Measurements from ENCODE around the gene VWA3B.
A peak's percentile ranks its signal among the peaks of the same experiment; 100 is the strongest.
"Not testable (repeated sequence)": the region's sequence is repeated elsewhere in the genome, so short reads cannot be mapped to it uniquely, and the experiment has no call there.

The VWA3B gene

GRCh38 chr2:98253461-98254070 lies 166.6 kb downstream of the VWA3B start:
- FAIRE-seq, result no peak

DNA sequence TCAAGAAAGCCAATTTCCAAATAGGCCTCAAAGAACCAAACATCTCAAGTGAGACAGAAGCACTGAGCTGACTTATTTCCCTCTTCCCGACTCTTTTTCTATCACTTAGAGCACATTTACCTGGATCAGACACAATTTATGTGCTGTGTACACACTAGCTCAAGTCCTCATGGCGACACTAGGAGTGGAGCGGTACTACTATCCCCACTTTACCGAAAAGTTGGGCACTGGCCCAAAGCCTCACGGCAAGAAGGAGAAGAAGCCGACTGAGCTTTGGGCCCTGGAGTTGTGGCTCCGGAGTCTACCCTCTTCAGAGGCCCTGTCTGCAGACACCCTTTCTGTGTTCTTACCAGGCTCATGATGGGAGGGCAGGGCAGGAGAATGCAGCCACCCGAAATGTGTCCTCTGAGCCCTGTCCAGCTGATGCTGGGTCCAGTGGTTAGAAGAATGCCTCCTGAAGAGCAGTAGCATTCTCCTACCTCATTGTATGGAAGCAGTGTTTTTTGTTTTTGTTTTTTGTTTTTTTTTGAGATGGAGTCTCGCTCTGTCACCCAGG lies 167.6 kb downstream of the VWA3B start:
- FAIRE-seq, result no peak

- FAIRE-seq, result no peak
Observed at GRCh38 chr2:98258906-98259305, 171.9 kb downstream of the VWA3B start.

- FAIRE-seq, result no peak
Observed at GRCh38 chr2:98263362-98263761, 176.4 kb downstream of the VWA3B start.

- not testable (repeated sequence) for FAIRE-seq
Observed at GRCh38 chr2:98268225-98268624, 181.3 kb downstream of the VWA3B start.

DNA sequence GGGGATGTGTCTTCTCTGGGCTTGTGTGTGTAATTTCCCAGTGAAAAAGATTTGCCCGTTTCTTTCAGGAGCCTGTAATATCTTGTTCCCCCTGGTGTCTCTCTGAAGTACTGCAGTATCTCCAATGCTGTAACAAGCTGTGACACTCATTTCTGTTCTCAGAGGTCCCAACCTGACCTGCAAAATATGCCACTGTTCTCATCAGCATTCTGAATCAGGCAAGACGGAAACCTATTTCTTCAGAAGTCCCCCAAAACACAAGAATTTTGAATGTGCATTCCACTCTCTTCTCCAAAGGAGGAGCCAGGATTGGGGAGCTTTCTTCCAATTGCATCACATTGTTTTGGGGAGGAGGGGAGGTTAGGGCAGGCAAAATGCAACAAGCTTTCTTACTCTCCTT lies 182.3 kb downstream of the VWA3B start:
- FAIRE-seq, result peak; percentile 53

GRCh38 chr2:98269830-98270229 lies 182.9 kb downstream of the VWA3B start:
- FAIRE-seq, result no peak

- FAIRE-seq, result no peak
Observed at GRCh38 chr2:98277162-98277859, 190.3 kb downstream of the VWA3B start.

GRCh38 chr2:98278074-98278473 lies 191.1 kb downstream of the VWA3B start:
- no peak for FAIRE-seq

- FAIRE-seq, result no peak
Observed at GRCh38 chr2:98280376-98281102, 193.6 kb downstream of the VWA3B start.

DNA sequence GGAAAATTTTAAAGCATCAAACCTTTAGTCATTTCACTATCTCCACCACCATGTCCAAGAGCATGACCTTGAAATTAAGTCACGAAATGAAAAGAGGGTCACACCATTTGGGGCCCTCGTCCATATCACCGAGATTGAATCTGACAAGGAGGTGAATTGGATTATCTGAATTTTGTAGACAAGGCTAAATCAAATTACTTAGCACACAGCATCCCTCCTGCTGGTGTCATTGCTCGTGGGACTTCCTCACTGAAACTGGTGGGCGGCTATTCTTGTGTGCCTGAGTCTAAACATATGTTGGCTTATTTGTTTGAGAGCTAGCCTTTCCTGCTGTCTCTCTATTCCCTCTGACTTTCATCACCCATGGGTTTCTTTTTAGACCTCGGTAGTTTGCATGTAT lies 194.6 kb downstream of the VWA3B start:
- FAIRE-seq, result no peak

DNA sequence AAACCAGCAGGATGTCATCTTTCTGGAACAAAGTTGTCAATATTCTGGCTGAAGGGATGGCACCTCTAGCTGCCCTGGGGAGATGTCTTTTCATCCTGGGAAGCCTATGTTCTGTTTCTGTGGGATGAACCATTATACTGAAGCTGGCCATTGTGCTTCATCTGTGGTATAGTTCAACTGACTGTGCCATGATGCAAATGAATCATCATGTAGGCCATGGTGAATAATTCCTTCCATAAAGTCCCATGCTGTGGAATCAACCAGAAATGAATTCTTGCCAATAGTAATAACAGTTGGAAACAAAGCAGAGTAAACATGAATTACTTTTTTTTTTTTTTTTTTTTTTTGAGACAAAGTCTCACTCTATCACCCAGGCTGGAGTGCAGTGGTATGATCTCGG lies 195.1 kb downstream of the VWA3B start:
- FAIRE-seq, result no peak

DNA sequence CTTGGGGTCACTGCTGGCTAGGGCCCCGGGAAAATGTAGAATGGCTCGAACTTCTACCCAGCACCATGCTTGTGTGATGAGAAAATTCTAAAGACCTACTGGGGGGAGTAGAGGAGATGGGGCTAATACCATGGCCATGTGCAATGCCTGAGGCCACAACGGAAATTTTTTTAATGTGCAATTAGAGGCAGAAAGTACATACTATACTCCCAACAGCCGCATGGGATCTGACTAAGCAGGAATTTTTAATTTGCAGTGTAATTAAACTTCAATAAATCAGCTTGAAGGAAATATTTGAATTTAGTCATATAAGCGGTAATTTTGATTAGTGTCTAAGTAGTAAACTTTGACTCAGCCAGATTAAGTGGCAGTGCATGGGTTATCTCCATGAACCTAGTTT lies 206.1 kb downstream of the VWA3B start:
- no peak for FAIRE-seq

- no peak for FAIRE-seq
Observed at GRCh38 chr2:98293931-98294687, 207.1 kb downstream of the VWA3B start.

- FAIRE-seq, result no peak
Observed at GRCh38 chr2:98294711-98295110, 207.7 kb downstream of the VWA3B start.

GRCh38 chr2:98295275-98295674 lies 208.3 kb downstream of the VWA3B start:
- no peak for FAIRE-seq

DNA sequence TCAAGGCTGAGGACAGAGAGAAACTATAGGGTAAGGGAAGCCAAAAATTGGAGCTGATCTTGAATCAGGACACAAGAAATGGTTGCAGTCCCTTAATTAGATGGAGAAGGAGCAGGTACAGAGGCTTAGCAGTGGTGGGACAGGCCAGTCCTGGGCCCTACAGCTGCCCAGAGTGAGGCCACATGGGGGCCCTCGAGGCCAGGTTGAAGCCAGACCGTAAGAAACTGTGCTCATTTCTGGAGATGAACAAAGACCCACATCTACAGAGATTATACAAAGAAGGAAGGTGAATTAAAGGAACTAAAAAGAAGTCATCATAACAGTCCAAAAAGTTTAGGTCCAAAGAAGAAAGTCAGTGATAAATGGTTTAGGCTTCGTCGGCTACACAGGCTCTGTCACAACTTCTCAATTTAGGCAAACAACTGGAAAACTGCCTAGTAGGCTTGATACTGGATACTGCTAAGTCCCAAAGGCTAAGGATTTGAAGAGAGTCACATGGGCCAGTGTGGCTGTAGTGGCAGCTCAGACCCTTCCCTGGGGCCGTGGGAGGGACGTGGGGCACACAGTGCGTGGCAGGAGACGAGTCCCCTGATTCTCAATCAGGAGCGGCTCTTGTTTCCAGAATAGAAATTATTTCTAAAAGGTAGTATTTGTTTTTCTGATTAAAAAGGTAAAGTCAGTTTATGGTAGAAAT lies 208.9 kb downstream of the VWA3B start:
- no peak for FAIRE-seq

DNA sequence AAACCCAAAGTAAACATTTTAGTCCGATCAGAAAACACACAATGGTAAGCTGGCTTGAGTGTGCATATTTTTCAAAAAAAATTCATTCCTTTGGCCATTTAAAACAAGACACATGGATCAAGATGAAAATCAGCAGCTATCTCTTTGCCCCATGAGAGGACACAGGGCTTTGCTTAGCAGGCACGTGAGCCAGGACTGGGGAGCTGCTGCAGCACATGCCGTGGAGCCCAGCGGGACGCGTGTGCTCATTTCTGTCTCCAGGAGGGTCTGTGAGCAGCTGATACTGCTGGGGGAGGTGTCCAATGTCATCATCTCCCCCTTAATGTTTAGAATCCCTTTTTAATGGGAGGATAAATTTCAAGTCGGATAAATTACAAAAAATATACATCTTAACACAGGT lies 209.5 kb downstream of the VWA3B start:
- FAIRE-seq, result no peak

- no peak for FAIRE-seq
Observed at GRCh38 chr2:98297817-98298682, 211.1 kb downstream of the VWA3B start.

DNA sequence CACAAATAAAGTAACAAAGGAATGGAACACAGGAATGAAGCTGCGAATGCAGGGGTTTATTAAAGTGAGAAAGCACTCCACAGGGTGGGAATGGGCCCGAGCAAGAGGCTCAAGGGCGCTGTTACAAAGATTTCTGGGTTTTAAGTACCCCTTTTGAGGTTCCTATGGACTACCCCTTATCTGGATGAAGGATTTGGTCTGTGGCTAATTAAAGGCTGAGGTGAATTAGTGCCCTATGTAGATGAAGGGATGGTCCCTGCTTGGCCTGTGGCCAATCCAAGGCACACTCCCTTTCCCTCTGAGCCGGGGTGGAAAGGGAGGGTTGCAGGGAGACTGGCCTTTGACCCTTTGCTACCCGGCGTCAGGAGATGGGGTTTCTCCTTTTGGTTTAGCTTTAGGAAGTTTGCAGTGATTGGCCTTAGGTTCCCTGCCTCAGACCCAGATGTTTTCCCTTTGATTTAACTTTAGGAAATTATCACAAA lies 211.8 kb downstream of the VWA3B start:
- no peak for FAIRE-seq

- FAIRE-seq, result no peak
Observed at GRCh38 chr2:98299211-98299905, 212.4 kb downstream of the VWA3B start.

All from TTC549 (cell line).